ENCODE measurements around the gene HLCS. TPM values are rescaled to one million over a fixed set of nuclear protein-coding genes. Genes with fewer than 3 reads are reported as not detected.
"Not testable (repeated sequence)": the region's sequence is repeated elsewhere in the genome, so short reads cannot be mapped to it uniquely, and the experiment has no call there.

HLCS gene
- total RNA-seq, 1 donor from 2014 or later: 18.8 TPM

DNA sequence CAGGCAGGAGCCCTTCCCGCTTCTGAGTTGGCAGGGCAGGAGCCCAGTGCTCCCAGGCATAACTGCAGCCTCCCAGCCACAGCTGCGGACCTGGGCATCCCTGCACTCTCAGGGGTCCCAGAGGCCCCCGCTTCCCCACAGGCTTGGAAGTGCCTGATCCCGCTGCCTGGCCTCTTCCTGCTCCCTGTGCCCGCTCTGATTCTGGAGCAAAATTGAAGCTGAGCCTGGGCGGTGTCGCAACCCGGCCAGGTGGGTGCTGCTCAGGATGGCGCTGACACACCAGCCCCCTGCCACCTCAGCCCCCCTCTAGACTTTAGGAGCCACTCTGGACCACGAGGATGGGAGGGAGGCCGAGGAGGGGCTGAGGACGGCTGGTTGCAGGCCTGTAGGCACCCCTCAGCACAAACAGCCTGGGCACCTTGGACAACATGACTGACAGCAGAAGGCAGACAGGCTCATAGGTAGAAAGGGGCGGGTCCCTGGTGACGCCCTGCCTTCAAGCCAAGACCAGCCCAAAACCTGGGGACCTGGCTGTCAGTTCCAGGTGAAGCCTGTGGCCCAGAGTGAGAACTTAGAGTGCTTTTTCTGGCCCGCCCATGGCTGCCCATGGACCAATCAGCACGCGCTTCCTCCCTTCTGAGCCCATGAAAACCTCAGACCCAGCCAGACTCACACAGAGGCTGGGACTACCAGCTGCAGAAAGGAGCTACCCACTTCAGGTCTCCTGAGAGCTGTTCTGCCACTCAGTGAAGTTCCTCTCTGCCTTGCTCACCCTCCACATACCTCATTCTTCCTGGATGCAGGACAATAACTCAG is 7.2 kb downstream of the HLCS start:
- Histone ChIP-seq H3K27me3 (ENCODE audit: control insufficient read depth in 3 of 3, insufficient read depth in 3 of 3, low read length in 3 of 3) (no peaks in the 10 kb centered on the region), H3K4me1 (ENCODE audit: control insufficient read depth in 3 of 3, insufficient read depth in 3 of 3, low read length in 3 of 3) (no peaks in the 10 kb centered on the region), H3K36me3 (ENCODE audit: control insufficient read depth in 3 of 3, insufficient read depth in 3 of 3, low read length in 3 of 3) (peaks cover 8 to 19% (median 18%) of the 10 kb centered on the region in 3 donors), H3K9me3 (ENCODE audit: control insufficient read depth in 3 of 3, low read length in 3 of 3) (no peaks in the 10 kb centered on the region), H3K4me3 (ENCODE audit: low read length in 3 of 3) (no peak overlapping the region), H3K27ac (ENCODE audit: low read depth, low read length) (no peak overlapping the region), H3K9ac (ENCODE audit: low read depth in 1 of 3, low read length in 3 of 3) (no peak overlapping the region)

DNA sequence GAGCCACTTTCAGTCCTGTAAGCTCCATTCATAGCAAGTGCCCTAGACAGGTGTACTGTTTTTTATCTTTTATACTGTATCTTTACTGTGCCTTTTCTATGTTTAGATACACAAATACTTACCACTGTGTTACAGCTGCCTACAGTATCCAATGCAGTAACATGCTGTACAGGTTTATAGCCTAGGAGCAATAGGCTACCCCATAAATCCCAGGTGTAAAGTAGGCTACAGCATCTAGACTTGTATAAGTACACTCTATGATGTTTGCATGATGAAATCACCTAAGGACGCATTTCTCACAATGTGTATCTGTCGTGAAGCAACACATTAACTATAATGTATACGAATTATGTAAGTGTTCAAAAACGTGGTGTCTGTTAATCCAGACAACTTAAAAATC is 10.7 kb downstream of the HLCS start:
- H3K9ac ChIP-seq (ENCODE audit: low read depth in 1 of 3, low read length in 3 of 3): no peak overlapping the region
- H3K27me3 ChIP-seq (ENCODE audit: control insufficient read depth in 3 of 3, insufficient read depth in 3 of 3, low read length in 3 of 3): no peaks in the 10 kb centered on the region
- peaks cover 6 to 15% (median 13%) of the 10 kb centered on the region in 3 donors for H3K36me3 ChIP-seq (ENCODE audit: control insufficient read depth in 3 of 3, insufficient read depth in 3 of 3, low read length in 3 of 3)
- H3K9me3 ChIP-seq (ENCODE audit: control insufficient read depth in 3 of 3, low read length in 3 of 3): no peaks in the 10 kb centered on the region
- no peak overlapping the region for H3K27ac ChIP-seq (ENCODE audit: low read depth, low read length)
- no peaks in the 10 kb centered on the region for H3K4me1 ChIP-seq (ENCODE audit: control insufficient read depth in 3 of 3, insufficient read depth in 3 of 3, low read length in 3 of 3)
- no peak overlapping the region for H3K4me3 ChIP-seq (ENCODE audit: low read length in 3 of 3)

DNA sequence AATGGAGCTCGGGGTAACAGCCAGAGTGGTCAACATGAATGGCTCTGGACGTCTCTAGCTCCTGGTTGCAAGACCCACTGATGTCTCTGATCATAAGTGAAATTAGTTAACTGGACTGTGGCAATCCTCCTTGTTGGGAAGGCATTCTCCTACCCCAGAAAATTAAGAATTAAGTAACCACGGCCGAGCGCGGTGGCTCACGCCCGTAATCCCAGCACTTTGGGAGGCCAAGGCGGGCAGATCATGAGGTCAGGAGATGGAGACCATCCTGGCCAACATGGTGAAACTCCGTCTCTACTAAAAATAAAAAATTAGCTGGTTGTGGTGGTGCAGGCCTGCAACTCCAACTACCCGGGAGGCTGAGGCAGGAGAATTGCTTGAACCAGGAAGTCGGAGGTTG is 14.1 kb downstream of the HLCS start:
- H3K36me3 ChIP-seq (ENCODE audit: control insufficient read depth in 3 of 3, insufficient read depth in 3 of 3, low read length in 3 of 3): peaks cover 8 to 21% (median 9%) of the 10 kb centered on the region in 3 donors
- H3K9ac ChIP-seq (ENCODE audit: low read depth in 1 of 3, low read length in 3 of 3); H3K27me3 ChIP-seq (ENCODE audit: control insufficient read depth in 3 of 3, insufficient read depth in 3 of 3, low read length in 3 of 3); H3K9me3 ChIP-seq (ENCODE audit: control insufficient read depth in 3 of 3, low read length in 3 of 3); H3K4me3 ChIP-seq (ENCODE audit: low read length in 3 of 3); H3K4me1 ChIP-seq (ENCODE audit: control insufficient read depth in 3 of 3, insufficient read depth in 3 of 3, low read length in 3 of 3); H3K27ac ChIP-seq (ENCODE audit: low read depth, low read length): not testable (repeated sequence)

DNA sequence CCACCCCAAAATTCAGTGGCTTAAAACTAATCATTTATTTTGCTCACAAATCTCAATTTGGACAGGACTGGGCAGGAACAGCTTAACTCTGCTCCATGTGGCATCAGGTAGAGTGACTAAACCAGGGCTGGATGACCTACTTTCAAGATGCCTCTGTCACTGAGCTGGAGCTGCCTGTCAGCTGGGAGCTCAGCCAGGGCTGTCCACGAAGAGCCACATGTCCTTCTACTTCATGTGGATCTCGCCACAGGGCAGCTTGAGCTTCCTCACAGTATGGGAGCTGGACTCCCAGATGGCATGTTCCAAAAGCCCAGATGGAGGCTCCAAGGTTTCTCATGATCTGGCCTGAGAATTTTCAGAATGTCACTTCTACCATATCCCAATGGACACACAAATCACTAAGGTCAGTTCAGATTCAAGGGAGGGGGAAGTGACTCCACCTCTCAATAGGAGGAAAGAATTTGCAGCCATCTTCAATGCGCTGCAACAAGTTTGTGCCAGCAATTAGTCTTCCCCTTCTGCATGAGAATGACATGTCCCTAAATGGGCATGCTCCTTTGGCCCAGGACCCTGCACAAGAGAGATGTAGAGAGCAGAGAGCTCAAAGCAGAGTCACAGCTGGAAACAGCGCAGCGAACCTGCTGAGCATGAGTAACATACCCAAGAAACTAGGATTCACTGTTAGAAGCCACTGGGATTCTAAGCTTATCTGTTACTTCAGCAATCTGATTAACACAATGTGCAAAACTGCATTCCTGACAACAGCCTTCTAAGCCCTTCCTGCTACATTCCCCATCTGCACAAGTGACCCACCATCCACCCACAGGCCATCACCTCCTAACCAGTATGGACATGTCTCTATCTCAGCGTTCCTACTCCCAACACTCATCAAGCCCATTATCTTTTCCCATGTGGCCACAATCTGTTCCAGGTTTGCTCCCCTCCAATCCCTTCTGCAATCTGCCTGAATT is 17.0 kb downstream of the HLCS start:
- Histone ChIP-seq H3K9me3 (ENCODE audit: control insufficient read depth in 3 of 3, low read length in 3 of 3) (peaks cover 0 to 3% (median 2%) of the 10 kb centered on the region in 3 donors), H3K36me3 (ENCODE audit: control insufficient read depth in 3 of 3, insufficient read depth in 3 of 3, low read length in 3 of 3) (peaks cover 8 to 17% (median 12%) of the 10 kb centered on the region in 3 donors), H3K4me1 (ENCODE audit: control insufficient read depth in 3 of 3, insufficient read depth in 3 of 3, low read length in 3 of 3) (no peaks in the 10 kb centered on the region)

DNA sequence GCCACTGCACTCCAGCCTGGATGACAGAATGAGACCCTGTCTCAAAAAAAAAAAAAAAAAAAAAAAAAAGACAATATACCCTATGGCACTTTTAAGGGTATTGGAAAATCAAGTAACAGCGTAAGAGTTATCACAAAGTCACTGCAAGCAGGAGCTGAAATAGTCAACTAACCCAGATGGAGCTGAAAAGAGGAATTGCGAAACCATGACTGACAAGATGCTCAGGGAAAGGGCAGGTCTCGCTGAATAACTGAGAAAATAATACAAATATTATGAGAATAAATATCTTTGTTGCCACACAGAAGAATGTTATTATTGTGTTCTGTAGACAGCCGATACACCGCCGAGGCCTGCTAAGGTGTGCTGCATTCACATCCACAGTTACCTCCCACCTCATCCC is 17.8 kb downstream of the HLCS start:
- Histone ChIP-seq H3K36me3 (ENCODE audit: control insufficient read depth in 3 of 3, insufficient read depth in 3 of 3, low read length in 3 of 3) (peaks cover 8 to 17% (median 12%) of the 10 kb centered on the region in 3 donors), H3K27ac (ENCODE audit: low read depth, low read length) (no peak overlapping the region), H3K9ac (ENCODE audit: low read depth in 1 of 3, low read length in 3 of 3) (no peak overlapping the region), H3K27me3 (ENCODE audit: control insufficient read depth in 3 of 3, insufficient read depth in 3 of 3, low read length in 3 of 3) (no peaks in the 10 kb centered on the region), H3K4me1 (ENCODE audit: control insufficient read depth in 3 of 3, insufficient read depth in 3 of 3, low read length in 3 of 3) (no peaks in the 10 kb centered on the region), H3K4me3 (ENCODE audit: low read length in 3 of 3) (no peak overlapping the region), H3K9me3 (ENCODE audit: control insufficient read depth in 3 of 3, low read length in 3 of 3) (peaks cover 0 to 3% (median 2%) of the 10 kb centered on the region in 3 donors)

More for the DNA sequence above, 17.0 kb downstream of the HLCS start:
- Histone ChIP-seq H3K4me3 (ENCODE audit: low read length in 3 of 3) (no peak overlapping the region), H3K27ac (ENCODE audit: low read depth, low read length) (no peak overlapping the region), H3K9ac (ENCODE audit: low read depth in 1 of 3, low read length in 3 of 3) (no peak overlapping the region), H3K27me3 (ENCODE audit: control insufficient read depth in 3 of 3, insufficient read depth in 3 of 3, low read length in 3 of 3) (no peaks in the 10 kb centered on the region)

DNA sequence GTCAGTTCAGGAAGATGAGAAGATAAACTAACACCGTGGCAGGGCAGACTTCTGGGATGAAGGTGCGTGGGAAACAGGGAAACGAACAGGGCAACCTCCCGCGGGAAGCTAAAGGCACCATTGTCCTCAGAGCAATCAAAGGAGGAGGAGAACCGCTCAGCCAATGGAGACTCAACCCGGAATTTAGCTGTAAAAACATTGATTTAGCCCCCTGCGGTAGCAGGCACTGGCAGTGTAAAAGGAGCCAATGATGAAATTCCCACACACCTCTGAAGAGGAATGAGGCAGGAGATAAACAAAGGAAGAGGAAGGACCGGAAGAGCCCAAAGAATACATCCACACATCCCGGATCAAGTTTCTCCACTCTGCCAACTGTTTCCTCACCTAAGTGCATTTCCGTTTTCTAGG is 19.5 kb downstream of the HLCS start:
- H3K4me3 ChIP-seq (ENCODE audit: low read length in 3 of 3): no peak overlapping the region

DNA sequence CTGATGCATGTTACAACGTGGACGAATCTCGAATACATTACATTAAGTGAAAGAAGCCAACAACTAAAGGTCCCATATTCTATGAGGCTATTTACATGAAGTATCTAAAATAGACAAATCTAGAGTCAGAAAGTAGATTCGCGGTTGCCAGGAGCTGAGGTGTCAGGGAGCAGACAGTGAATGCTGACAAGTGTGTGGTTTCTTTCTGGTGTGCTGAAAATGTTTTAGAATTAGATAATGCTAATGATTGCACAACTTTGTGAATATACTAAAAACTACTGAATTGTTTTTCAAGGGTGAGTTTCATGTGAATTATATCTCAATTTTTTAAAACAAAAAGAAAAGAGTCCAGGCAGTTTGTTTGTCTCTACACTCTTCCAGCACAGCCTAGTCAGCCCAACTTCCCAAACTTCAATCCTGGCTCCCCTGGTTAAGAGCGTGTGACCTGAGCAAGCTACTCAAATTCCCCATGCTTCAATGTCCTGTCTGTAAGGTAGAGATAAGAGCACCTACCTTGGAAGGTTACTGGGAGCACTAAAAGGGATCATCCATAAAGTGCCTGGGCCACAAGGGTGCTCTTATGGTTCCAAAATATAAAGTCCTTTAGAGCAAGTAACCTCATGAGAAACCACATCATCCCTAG is 20.9 kb downstream of the HLCS start:
- H3K36me3 ChIP-seq (ENCODE audit: control insufficient read depth in 3 of 3, insufficient read depth in 3 of 3, low read length in 3 of 3): peaks cover 8 to 17% (median 9%) of the 10 kb centered on the region in 3 donors
- no peak overlapping the region for H3K9ac ChIP-seq (ENCODE audit: low read depth in 1 of 3, low read length in 3 of 3)
- H3K27me3 ChIP-seq (ENCODE audit: control insufficient read depth in 3 of 3, insufficient read depth in 3 of 3, low read length in 3 of 3): no peaks in the 10 kb centered on the region
- H3K4me3 ChIP-seq (ENCODE audit: low read length in 3 of 3): no peak overlapping the region
- H3K4me1 ChIP-seq (ENCODE audit: control insufficient read depth in 3 of 3, insufficient read depth in 3 of 3, low read length in 3 of 3): no peaks in the 10 kb centered on the region
- H3K27ac ChIP-seq (ENCODE audit: low read depth, low read length): no peak overlapping the region
- H3K9me3 ChIP-seq (ENCODE audit: control insufficient read depth in 3 of 3, low read length in 3 of 3): peaks cover 0 to 3% (median 2%) of the 10 kb centered on the region in 3 donors

More for the DNA sequence above, 19.5 kb downstream of the HLCS start:
- Histone ChIP-seq H3K36me3 (ENCODE audit: control insufficient read depth in 3 of 3, insufficient read depth in 3 of 3, low read length in 3 of 3) (peaks cover 8 to 17% (median 12%) of the 10 kb centered on the region in 3 donors), H3K27me3 (ENCODE audit: control insufficient read depth in 3 of 3, insufficient read depth in 3 of 3, low read length in 3 of 3) (no peaks in the 10 kb centered on the region), H3K4me1 (ENCODE audit: control insufficient read depth in 3 of 3, insufficient read depth in 3 of 3, low read length in 3 of 3) (no peaks in the 10 kb centered on the region), H3K27ac (ENCODE audit: low read depth, low read length) (no peak overlapping the region), H3K9me3 (ENCODE audit: control insufficient read depth in 3 of 3, low read length in 3 of 3) (peaks cover 0 to 3% (median 2%) of the 10 kb centered on the region in 3 donors), H3K9ac (ENCODE audit: low read depth in 1 of 3, low read length in 3 of 3) (no peak overlapping the region)

DNA sequence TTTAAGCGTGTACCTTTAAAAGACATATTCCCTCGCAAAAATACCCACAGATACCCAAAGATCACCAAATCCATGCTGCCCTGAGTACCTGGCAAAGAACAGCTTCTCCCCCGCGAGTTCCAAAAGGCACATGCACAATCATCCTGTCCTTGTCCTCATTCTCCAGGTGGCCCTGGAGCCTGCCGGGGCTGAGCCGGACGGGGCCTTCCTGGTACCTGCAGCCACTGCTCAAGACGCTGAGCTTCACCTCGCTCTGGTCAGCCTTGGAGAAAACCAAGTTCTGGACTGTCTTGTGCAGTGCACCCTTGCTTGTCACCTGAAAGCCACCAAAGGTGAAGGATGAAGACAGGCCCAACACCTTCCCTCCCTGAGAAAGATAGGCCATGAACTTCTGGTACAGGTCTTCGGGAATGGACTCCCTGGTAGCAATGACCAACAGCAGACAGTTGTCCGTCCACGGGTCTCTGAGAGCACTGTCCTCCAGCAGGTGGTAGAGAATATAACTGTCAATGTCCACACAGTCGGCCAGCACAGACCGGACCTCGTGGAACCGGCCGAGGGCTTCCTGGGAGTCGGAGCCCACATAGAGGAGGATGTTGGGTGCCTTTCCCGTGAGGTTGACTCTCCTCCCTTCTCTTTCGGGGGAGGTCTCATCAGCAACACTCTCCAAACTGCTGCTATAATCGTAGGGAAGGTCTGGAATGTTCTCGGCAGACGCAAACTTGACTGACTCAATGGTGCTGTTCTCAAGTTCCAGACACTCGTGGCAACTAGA is 29.9 kb downstream of the HLCS start:
- H3K4me3 ChIP-seq (ENCODE audit: low read length in 3 of 3): no peak overlapping the region
- H3K27ac ChIP-seq (ENCODE audit: low read depth, low read length): no peak overlapping the region

DNA sequence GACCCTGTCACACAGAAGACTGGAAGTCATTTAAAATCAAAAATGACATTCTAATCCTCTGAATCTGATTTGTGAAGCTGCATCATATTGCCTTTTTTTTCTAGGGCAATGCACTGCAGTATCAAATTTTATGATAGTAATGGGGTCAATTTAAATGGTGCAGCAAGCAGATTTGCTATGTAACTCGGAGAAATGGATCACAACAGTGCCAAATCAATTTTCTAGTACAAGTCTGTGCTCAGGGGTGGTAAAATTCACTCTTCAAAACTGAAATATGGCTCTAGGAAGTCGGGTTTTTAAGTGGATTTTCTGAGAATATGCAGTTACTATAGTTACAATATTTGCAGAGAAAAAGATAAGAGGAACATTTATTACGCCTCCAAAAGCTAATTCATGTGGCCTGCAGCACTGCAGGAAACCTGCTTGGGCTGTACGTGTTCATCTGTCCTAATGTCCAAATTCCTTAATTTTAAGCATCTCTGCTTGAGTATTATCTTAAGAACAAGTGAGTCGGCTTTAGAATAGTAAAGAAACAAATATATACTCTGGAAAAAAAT is 31.5 kb downstream of the HLCS start:
- Histone ChIP-seq H3K36me3 (ENCODE audit: control insufficient read depth in 3 of 3, insufficient read depth in 3 of 3, low read length in 3 of 3) (peaks cover 17 to 19% (median 18%) of the 10 kb centered on the region in 3 donors), H3K27ac (ENCODE audit: low read depth, low read length) (no peak overlapping the region), H3K4me1 (ENCODE audit: control insufficient read depth in 3 of 3, insufficient read depth in 3 of 3, low read length in 3 of 3) (peaks cover 5 to 10% (median 9%) of the 10 kb centered on the region in 3 donors), H3K27me3 (ENCODE audit: control insufficient read depth in 3 of 3, insufficient read depth in 3 of 3, low read length in 3 of 3) (no peaks in the 10 kb centered on the region), H3K9me3 (ENCODE audit: control insufficient read depth in 3 of 3, low read length in 3 of 3) (no peaks in the 10 kb centered on the region), H3K4me3 (ENCODE audit: low read length in 3 of 3) (no peak overlapping the region), H3K9ac (ENCODE audit: low read depth in 1 of 3, low read length in 3 of 3) (no peak overlapping the region)

More for the DNA sequence above, 29.9 kb downstream of the HLCS start:
- H3K9me3 ChIP-seq (ENCODE audit: control insufficient read depth in 3 of 3, low read length in 3 of 3): no peaks in the 10 kb centered on the region
- peaks cover 5 to 10% (median 9%) of the 10 kb centered on the region in 3 donors for H3K4me1 ChIP-seq (ENCODE audit: control insufficient read depth in 3 of 3, insufficient read depth in 3 of 3, low read length in 3 of 3)
- H3K27me3 ChIP-seq (ENCODE audit: control insufficient read depth in 3 of 3, insufficient read depth in 3 of 3, low read length in 3 of 3): no peaks in the 10 kb centered on the region
- H3K36me3 ChIP-seq (ENCODE audit: control insufficient read depth in 3 of 3, insufficient read depth in 3 of 3, low read length in 3 of 3): peaks cover 15 to 19% (median 16%) of the 10 kb centered on the region in 3 donors
- H3K9ac ChIP-seq (ENCODE audit: low read depth in 1 of 3, low read length in 3 of 3): no peak overlapping the region

Measured in skeletal muscle tissue (tissue), 4 donors.